GM23338 (cell line): ENCODE measurements around the gene MICAL2. TPM values are rescaled to one million over a fixed set of nuclear protein-coding genes. Genes with fewer than 3 reads are reported as not detected.

ENCODE experiments used
- ATAC-seq: fragments of 200-7000 bp; cut with Tn5 transposase; 3 replicates; pipeline ENCODE4 v1.9.1; 2020
- DNase-seq: peaks from one replicate; pipeline ENCODE4 v3.0.0-alpha.2; 2015; ENCODE audit warnings: low spot score
- H2AFZ ChIP-seq: fragments of 200-600 bp; sonication (generic); 2 replicates; pipeline ENCODE4 v1.8.0; 2016; ENCODE audit warnings: antibody characterized with exemption, mild to moderate bottlenecking, moderate library complexity
- H3F3A ChIP-seq: fragments of 200-600 bp; sonication (generic); replicated peaks from 2 replicates; pipeline ENCODE4 v1.8.0; 2017; ENCODE audit warnings: antibody characterized with exemption, mixed run types, low read depth
- H3K27ac ChIP-seq: fragments of 200-600 bp; sonication (generic); 2 replicates; pipeline ENCODE4 v1.6.1; 2016; ENCODE audit warnings: low read depth
- H3K27me3 ChIP-seq: fragments of 200-600 bp; sonication (generic); 2 replicates; pipeline ENCODE4 v1.8.0; 2016; ENCODE audit warnings: mild to moderate bottlenecking, mixed run types, moderate library complexity; ENCODE audit not compliant: insufficient read depth
- H3K36me3 ChIP-seq: fragments of 200-600 bp; sonication (generic); 2 replicates; pipeline ENCODE4 v1.8.0; 2016; ENCODE audit warnings: mild to moderate bottlenecking; ENCODE audit not compliant: insufficient read depth
- H3K4me1 ChIP-seq: fragments of 200-600 bp; sonication (generic); 2 replicates; pipeline ENCODE4 v1.8.0; 2016; ENCODE audit warnings: mild to moderate bottlenecking, moderate library complexity; ENCODE audit not compliant: insufficient read depth
- H3K4me2 ChIP-seq: fragments of 200-600 bp; sonication (generic); 2 replicates; pipeline ENCODE4 v1.7.1; 2017; ENCODE audit warnings: mixed run types
- H3K4me3 ChIP-seq: fragments of 200-600 bp; sonication (generic); 2 replicates; pipeline ENCODE4 v1.6.1; 2016; ENCODE audit warnings: mixed run types
- H3K79me2 ChIP-seq: fragments of 200-600 bp; sonication (generic); replicated peaks from 2 replicates; pipeline ENCODE4 v1.8.0; 2017; ENCODE audit warnings: mild to moderate bottlenecking; ENCODE audit not compliant: insufficient read depth
- H3K9me2 ChIP-seq: fragments of 200-600 bp; sonication (generic); 2 replicates; pipeline ENCODE4 v1.8.0; 2017; ENCODE audit not compliant: insufficient read depth
- H4K20me1 ChIP-seq: fragments of 200-600 bp; sonication (generic); replicated peaks from 2 replicates; pipeline ENCODE4 v1.8.0; 2017; ENCODE audit warnings: mild to moderate bottlenecking; ENCODE audit not compliant: insufficient read depth
- H3K27ac Mint-ChIP-seq: 2 replicates; pipeline ENCODE4 v1.8.0; 2020; ENCODE audit warnings: inconsistent platforms, mild to moderate bottlenecking, moderate library complexity, mixed read lengths
- H3K27me3 Mint-ChIP-seq: 3 replicates; pipeline ENCODE4 v1.8.0; 2022; ENCODE audit warnings: low read depth, mild to moderate bottlenecking, moderate library complexity, mixed read lengths, inconsistent platforms; ENCODE audit not compliant: insufficient read depth, poor library complexity
- H3K36me3 Mint-ChIP-seq: 3 replicates; pipeline ENCODE4 v1.8.0; 2021; ENCODE audit warnings: low read depth, mild to moderate bottlenecking, inconsistent platforms, moderate library complexity, mixed read lengths
- H3K4me1 Mint-ChIP-seq: 3 replicates; pipeline ENCODE4 v1.8.0; 2020; ENCODE audit warnings: mild to moderate bottlenecking, inconsistent platforms, mixed read lengths
- H3K4me3 Mint-ChIP-seq: 3 replicates; pipeline ENCODE4 v1.8.0; 2021; ENCODE audit warnings: moderate library complexity, mild to moderate bottlenecking, inconsistent platforms, mixed read lengths
- H3K9me3 Mint-ChIP-seq: 3 replicates; pipeline ENCODE4 v1.8.0; 2020; ENCODE audit warnings: moderate library complexity, mild to moderate bottlenecking, inconsistent platforms, mixed read lengths
- CREB1 ChIP-seq: fragments of 250-450 bp; sonication (Bioruptor Pico); IDR thresholded peaks from 2 replicates; pipeline ENCODE4 v1.5.0; 2020; ENCODE audit warnings: low read depth, mild to moderate bottlenecking, moderate library complexity
- CTCF ChIP-seq, 2 experiments: fragments of 200-600 bp in 1 of 2; sonication (generic) in 1 of 2; conservative IDR thresholded peaks; 2 replicates each; pipeline versions ENCODE4 v1.5.1 to v1.6.1; 2016 to 2017; ENCODE audit warnings: antibody characterized with exemption in 2 of 2, low read depth in 2 of 2, mild to moderate bottlenecking in 2 of 2, moderate library complexity in 1 of 2
- EZH2 ChIP-seq: fragments of 200-600 bp; sonication (generic); IDR thresholded peaks from one replicate; pipeline ENCODE4 v1.8.0; 2017; ENCODE audit warnings: antibody characterized with exemption, mild to moderate bottlenecking, low read depth; ENCODE audit not compliant: unreplicated experiment
- EZH2phosphoT487 ChIP-seq: fragments of 200-600 bp; sonication (generic); IDR thresholded peaks from one replicate; pipeline ENCODE4 v1.8.1; 2018; ENCODE audit warnings: antibody characterized with exemption; ENCODE audit not compliant: unreplicated experiment
- JUNB ChIP-seq: IDR thresholded peaks from one replicate; pipeline ENCODE4 v1.6.1; 2016; ENCODE audit warnings: antibody characterized with exemption; ENCODE audit not compliant: unreplicated experiment
- NANOG ChIP-seq: IDR thresholded peaks from 2 replicates; pipeline ENCODE4 v1.6.1; 2016; ENCODE audit warnings: antibody characterized with exemption, borderline replicate concordance
- POLR2AphosphoS5 ChIP-seq: IDR thresholded peaks from 2 replicates; pipeline ENCODE4 v1.6.1; 2016; ENCODE audit warnings: antibody characterized with exemption, low read depth
- STAT1 ChIP-seq: IDR thresholded peaks from one replicate; pipeline ENCODE4 v1.6.1; 2016; ENCODE audit warnings: antibody characterized with exemption; ENCODE audit not compliant: unreplicated experiment
- ZNF114 ChIP-seq: fragments of 250-450 bp; sonication (Bioruptor Pico); IDR thresholded peaks from 2 replicates; pipeline ENCODE4 v1.5.0; 2020; ENCODE audit warnings: mild to moderate bottlenecking, moderate library complexity
- ZNF331 ChIP-seq: fragments of 250-450 bp; sonication (Bioruptor Pico); IDR thresholded peaks from 2 replicates; pipeline ENCODE4 v1.5.0; 2020; ENCODE audit warnings: low read depth, mild to moderate bottlenecking, moderate library complexity
- polyA plus RNA-seq: library from polyadenylated mRNA; unstranded; fragments of >200 nt; fragmentation: Nextera tagmentation; extraction: Ambion mirVana; gene quantifications from 2 replicates; pipeline ENCODE4 v1.2.1, GENCODE V29; 2016
- total RNA-seq: library from RNA; depleted of rRNA; stranded (reverse); fragments of >200 nt; shearing (Covaris generic); gene quantifications from 2 replicates; pipeline ENCODE4 v1.2.3, GENCODE V29; 2014
- TF ChIP-seq, protein P1 (sequence below): fragments of 250-450 bp; sonication (Bioruptor Pico); IDR thresholded peaks from 2 replicates; pipeline ENCODE4 v1.5.0; 2020; ENCODE audit warnings: mild to moderate bottlenecking, moderate library complexity
- TF ChIP-seq, protein P2 (sequence below): IDR thresholded peaks from 2 replicates; pipeline ENCODE4 v1.6.1; 2016; ENCODE audit warnings: antibody characterized with exemption
- TF ChIP-seq, protein P3 (sequence below): IDR thresholded peaks from one replicate; pipeline ENCODE4 v1.6.1; 2018; ENCODE audit warnings: antibody characterized with exemption; ENCODE audit not compliant: unreplicated experiment

The MICAL2 gene
- total and polyA plus RNA-seq, 2 experiments from 2014 or later = 0.66 to 1.4 TPM

DNA sequence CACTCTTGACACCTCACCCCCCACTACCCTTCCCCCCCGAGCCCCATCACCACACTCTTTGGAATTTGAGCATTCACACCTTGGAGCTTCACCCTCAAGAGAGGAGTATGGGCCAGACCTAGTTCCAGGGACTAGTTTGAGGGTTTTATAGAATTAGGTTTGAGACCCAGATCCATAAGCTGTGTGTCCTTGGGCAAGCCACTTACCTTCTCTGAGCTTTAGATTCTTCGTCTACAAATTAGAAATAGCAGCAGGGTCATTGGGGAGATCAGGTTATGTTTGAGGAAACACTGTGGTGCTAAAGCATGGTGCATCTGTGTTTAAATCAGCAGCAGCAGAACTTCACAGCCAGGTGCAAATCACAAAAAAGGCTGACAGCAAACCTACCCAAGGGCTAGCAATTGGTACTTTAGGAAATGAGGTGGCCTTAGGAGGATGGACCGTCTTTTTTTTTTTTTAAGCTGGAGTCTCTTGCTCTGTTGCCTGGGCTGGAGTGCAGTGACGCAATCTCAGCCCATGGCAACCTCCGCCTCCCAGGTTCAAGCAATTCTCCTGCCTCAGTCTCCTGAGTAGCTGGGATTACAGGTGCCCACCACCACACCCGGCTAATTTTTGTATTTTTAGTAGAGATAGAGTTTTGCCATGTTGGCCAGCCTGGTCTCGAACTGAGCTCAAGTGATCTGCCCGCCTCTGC is 114.8 kb downstream of the MICAL2 start:
- Histone ChIP-seq H3K79me2 (no peaks in the 10 kb centered on the region), H3K27me3 (no peaks in the 10 kb centered on the region), H3K4me1 (no peaks in the 10 kb centered on the region), H2AFZ (no peak overlapping the region), H3F3A (no peaks in the 10 kb centered on the region), H3K4me3 (no peak overlapping the region), H4K20me1 (no peaks in the 10 kb centered on the region), H3K36me3 (no peaks in the 10 kb centered on the region), H3K4me2 (no peak overlapping the region), H3K9me2 (no peaks in the 10 kb centered on the region), H3K27ac (no peak overlapping the region)
- no peak for DNase-seq
- no peaks in the 10 kb centered on the region; the same call in 2 of the 3 replicates for H3K9me3 Mint-ChIP-seq
- no peaks in the 10 kb centered on the region; the same call in 2 of the 3 replicates for H3K36me3 Mint-ChIP-seq
- H3K27me3 Mint-ChIP-seq = peaks cover 7% of the 10 kb centered on the region
- ATAC-seq = no peak
- H3K4me3 Mint-ChIP-seq = no peak overlapping the region
- TF ChIP-seq EZH2 = no peak
- no peak for TF ChIP-seq ZNF331 (CRISPR knock-in tag)
- TF ChIP-seq NANOG = no peak
- no peak for TF ChIP-seq EZH2phosphoT487
- no peak for TF ChIP-seq POLR2AphosphoS5
- TF ChIP-seq, protein P1, sequence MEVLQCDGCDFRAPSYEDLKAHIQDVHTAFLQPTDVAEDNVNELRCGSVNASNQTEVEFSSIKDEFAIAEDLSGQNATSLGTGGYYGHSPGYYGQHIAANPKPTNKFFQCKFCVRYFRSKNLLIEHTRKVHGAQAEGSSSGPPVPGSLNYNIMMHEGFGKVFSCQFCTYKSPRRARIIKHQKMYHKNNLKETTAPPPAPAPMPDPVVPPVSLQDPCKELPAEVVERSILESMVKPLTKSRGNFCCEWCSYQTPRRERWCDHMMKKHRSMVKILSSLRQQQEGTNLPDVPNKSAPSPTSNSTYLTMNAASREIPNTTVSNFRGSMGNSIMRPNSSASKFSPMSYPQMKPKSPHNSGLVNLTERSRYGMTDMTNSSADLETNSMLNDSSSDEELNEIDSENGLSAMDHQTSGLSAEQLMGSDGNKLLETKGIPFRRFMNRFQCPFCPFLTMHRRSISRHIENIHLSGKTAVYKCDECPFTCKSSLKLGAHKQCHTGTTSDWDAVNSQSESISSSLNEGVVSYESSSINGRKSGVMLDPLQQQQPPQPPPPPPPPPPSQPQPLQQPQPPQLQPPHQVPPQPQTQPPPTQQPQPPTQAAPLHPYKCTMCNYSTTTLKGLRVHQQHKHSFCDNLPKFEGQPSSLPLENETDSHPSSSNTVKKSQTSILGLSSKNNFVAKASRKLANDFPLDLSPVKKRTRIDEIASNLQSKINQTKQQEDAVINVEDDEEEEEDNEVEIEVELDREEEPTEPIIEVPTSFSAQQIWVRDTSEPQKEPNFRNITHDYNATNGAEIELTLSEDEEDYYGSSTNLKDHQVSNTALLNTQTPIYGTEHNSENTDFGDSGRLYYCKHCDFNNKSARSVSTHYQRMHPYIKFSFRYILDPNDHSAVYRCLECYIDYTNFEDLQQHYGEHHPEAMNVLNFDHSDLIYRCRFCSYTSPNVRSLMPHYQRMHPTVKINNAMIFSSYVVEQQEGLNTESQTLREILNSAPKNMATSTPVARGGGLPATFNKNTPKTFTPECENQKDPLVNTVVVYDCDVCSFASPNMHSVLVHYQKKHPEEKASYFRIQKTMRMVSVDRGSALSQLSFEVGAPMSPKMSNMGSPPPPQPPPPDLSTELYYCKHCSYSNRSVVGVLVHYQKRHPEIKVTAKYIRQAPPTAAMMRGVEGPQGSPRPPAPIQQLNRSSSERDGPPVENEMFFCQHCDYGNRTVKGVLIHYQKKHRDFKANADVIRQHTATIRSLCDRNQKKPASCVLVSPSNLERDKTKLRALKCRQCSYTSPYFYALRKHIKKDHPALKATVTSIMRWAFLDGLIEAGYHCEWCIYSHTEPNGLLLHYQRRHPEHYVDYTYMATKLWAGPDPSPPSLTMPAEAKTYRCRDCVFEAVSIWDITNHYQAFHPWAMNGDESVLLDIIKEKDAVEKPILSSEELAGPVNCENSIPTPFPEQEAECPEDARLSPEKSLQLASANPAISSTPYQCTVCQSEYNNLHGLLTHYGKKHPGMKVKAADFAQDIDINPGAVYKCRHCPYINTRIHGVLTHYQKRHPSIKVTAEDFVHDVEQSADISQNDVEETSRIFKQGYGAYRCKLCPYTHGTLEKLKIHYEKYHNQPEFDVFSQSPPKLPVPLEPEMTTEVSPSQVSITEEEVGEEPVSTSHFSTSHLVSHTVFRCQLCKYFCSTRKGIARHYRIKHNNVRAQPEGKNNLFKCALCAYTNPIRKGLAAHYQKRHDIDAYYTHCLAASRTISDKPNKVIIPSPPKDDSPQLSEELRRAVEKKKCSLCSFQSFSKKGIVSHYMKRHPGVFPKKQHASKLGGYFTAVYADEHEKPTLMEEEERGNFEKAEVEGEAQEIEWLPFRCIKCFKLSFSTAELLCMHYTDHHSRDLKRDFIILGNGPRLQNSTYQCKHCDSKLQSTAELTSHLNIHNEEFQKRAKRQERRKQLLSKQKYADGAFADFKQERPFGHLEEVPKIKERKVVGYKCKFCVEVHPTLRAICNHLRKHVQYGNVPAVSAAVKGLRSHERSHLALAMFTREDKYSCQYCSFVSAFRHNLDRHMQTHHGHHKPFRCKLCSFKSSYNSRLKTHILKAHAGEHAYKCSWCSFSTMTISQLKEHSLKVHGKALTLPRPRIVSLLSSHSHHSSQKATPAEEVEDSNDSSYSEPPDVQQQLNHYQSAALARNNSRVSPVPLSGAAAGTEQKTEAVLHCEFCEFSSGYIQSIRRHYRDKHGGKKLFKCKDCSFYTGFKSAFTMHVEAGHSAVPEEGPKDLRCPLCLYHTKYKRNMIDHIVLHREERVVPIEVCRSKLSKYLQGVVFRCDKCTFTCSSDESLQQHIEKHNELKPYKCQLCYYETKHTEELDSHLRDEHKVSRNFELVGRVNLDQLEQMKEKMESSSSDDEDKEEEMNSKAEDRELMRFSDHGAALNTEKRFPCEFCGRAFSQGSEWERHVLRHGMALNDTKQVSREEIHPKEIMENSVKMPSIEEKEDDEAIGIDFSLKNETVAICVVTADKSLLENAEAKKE = no peak
- TF ChIP-seq, protein P2, sequence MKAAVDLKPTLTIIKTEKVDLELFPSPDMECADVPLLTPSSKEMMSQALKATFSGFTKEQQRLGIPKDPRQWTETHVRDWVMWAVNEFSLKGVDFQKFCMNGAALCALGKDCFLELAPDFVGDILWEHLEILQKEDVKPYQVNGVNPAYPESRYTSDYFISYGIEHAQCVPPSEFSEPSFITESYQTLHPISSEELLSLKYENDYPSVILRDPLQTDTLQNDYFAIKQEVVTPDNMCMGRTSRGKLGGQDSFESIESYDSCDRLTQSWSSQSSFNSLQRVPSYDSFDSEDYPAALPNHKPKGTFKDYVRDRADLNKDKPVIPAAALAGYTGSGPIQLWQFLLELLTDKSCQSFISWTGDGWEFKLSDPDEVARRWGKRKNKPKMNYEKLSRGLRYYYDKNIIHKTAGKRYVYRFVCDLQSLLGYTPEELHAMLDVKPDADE = no peak
- no peak for TF ChIP-seq CTCF (conservative IDR thresholded peaks at IDR 0.05; ENCODE audit: low read depth in 2 of 2)
- TF ChIP-seq, protein P3, sequence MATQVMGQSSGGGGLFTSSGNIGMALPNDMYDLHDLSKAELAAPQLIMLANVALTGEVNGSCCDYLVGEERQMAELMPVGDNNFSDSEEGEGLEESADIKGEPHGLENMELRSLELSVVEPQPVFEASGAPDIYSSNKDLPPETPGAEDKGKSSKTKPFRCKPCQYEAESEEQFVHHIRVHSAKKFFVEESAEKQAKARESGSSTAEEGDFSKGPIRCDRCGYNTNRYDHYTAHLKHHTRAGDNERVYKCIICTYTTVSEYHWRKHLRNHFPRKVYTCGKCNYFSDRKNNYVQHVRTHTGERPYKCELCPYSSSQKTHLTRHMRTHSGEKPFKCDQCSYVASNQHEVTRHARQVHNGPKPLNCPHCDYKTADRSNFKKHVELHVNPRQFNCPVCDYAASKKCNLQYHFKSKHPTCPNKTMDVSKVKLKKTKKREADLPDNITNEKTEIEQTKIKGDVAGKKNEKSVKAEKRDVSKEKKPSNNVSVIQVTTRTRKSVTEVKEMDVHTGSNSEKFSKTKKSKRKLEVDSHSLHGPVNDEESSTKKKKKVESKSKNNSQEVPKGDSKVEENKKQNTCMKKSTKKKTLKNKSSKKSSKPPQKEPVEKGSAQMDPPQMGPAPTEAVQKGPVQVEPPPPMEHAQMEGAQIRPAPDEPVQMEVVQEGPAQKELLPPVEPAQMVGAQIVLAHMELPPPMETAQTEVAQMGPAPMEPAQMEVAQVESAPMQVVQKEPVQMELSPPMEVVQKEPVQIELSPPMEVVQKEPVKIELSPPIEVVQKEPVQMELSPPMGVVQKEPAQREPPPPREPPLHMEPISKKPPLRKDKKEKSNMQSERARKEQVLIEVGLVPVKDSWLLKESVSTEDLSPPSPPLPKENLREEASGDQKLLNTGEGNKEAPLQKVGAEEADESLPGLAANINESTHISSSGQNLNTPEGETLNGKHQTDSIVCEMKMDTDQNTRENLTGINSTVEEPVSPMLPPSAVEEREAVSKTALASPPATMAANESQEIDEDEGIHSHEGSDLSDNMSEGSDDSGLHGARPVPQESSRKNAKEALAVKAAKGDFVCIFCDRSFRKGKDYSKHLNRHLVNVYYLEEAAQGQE = no peak
- no peak for TF ChIP-seq CREB1 (CRISPR knock-in tag)
- no peak for TF ChIP-seq ZNF114 (CRISPR knock-in tag)
- TF ChIP-seq JUNB = no peak
- TF ChIP-seq STAT1 = no peak
- no peak overlapping the region for H3K27ac Mint-ChIP-seq
- H3K4me1 Mint-ChIP-seq = no peaks in the 10 kb centered on the region; the same call in 2 of the 3 replicates
